ENCODE data around the gene CRB3.

The CRB3 gene

DNA sequence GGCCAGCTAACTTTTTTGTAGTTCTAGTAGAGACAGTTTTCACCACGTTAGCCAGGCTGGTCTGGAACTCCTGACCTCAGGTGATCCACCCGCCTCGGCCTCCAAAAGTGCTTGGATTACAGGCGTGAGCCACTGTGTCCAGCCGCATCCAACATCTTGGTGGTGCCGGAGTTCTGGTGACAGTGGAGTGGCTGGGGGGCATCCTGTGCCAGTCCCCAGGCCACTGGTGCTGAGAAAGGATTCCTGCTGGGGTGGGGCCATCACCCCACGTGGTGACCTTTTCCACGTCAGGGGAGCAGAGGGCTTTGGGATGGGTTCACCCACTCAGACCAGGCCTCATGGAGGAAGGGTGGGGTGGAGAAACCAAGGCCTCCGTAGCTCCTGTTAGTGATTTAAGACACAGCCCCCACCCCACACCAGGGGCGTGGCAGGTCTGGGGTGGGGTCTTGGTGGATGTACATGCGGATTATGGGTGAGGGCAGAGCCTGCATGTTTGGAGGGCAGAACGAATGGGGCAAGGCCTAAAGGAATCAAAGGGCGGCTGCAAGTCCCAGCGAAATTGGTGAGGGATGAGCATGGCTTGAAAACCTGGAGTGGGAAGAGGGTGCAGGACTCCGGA is 51.0 kb downstream of the CRB3 start:
- Histone ChIP-seq H3K27ac (ENCODE audit: low read depth, low read length) (no peak overlapping the region), H3K36me3 (ENCODE audit: control insufficient read depth, insufficient read depth, low read length) (no peaks in the 10 kb centered on the region), H3K9ac (ENCODE audit: low read depth, low read length) (no peak overlapping the region), H3K9me3 (ENCODE audit: control insufficient read depth, insufficient read depth, low read length) (no peaks in the 10 kb centered on the region), H3K4me3 (ENCODE audit: low read depth, low read length) (no peak overlapping the region), H3K4me1 (ENCODE audit: control insufficient read depth, insufficient read depth, low read length) (no peaks in the 10 kb centered on the region), H3K27me3 (ENCODE audit: control insufficient read depth, insufficient read depth, low read length) (no peaks in the 10 kb centered on the region)

DNA sequence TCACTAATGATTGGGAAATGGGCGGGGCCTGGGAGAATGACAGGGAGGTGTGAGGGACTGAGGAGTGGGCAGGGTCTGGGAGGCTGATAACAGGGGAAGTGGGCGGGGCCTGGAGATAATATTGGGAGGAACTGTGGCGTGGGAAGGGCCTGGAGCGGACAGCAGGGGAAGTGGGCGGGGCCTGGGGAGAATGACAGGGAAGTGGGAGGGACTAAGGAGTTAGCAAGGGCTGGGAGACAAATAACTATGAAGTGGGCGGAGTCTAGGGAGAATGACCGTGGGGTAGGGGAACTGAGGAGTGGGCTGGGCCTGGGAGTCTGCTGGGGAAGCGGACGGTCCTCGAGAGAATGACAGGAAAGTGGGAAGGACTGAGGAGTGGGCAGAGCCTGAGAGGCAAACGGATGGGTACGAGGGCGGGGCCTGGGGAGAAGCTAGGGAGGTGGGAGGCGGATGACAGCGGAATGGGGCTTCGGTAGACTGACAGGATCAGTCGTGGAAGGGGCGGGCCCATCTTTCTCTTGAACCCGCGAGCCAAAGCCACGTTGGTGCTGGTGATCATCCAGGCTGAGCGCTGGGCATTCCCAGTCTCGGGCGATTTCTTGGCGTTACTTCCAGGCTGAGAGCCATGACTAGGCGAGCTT is 52.1 kb downstream of the CRB3 start:
- Histone ChIP-seq H3K9ac (ENCODE audit: low read depth, low read length) (no peak overlapping the region), H3K27me3 (ENCODE audit: control insufficient read depth, insufficient read depth, low read length) (no peaks in the 10 kb centered on the region), H3K4me1 (ENCODE audit: control insufficient read depth, insufficient read depth, low read length) (no peaks in the 10 kb centered on the region), H3K9me3 (ENCODE audit: control insufficient read depth, insufficient read depth, low read length) (no peaks in the 10 kb centered on the region), H3K36me3 (ENCODE audit: control insufficient read depth, insufficient read depth, low read length) (no peaks in the 10 kb centered on the region), H3K27ac (ENCODE audit: low read depth, low read length) (no peak overlapping the region), H3K4me3 (ENCODE audit: low read depth, low read length) (peak overlapping the region; percentile 58)
